ENCODE data around the gene HDAC9. TPM values are rescaled to one million over a fixed set of nuclear protein-coding genes. Genes with fewer than 3 reads are reported as not detected.
A peak's percentile ranks its signal among the peaks of the same experiment; 100 is the strongest.

HDAC9 gene
- total RNA-seq, 4 donors from 2014 or later: 54.8 to 96.2 (median 87.2) TPM

DNA sequence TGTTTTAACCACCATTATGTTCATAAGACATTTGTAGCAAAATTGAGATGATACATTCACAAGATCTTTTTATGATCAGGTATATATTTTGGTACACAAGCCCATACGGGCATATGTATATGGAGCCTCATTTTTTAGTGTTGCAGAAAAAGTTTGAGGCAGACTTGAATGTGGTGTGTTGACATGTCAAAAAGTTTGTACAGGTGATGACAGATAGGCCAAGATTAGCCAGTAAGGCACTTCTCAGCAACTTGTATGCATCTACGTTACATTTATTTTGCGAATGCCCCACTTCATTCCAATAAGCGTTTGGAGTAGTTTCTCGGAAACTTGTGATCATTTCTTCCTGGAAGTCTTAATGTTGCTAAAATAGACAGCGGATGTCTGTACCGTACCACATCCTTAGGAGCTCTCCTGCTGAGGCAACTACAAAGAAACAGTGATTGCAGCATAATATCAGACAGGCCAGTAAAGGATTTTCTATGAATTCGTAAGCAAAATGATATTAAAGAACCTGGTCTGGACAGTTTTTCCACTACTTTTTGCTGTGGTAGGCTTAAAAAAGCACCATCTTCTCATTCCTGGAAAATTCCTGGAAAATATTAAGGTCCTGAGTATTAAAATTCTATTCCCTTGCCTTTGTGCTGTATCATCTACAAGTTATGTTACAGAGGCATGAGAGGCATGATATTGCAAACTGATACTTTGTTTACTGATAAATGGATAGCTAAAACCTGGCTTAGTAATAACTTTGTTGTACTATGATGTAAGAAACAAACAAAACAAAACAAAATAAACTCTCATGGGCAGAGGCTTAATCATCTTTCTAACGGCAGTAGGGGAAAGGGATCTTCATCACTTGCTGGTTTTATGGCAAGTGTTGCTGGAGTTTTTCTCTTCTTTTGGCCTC, 153.6 kb downstream of the HDAC9 start:
- intact Hi-C loops (cut with DNase I; ENCODE audit: low total_unique reads): no loop called here
- H3K9me3 ChIP-seq: no peaks in the 10 kb centered on the region
- no peak for TF ChIP-seq CTCF (IDR thresholded peaks at IDR 0.05)
- no peak for TF ChIP-seq POLR2A (IDR thresholded peaks at IDR 0.05)
- no peak overlapping the region for H3K4me3 ChIP-seq
- no peaks in the 10 kb centered on the region for H3K36me3 ChIP-seq
- H3K4me1 ChIP-seq: no peaks in the 10 kb centered on the region
- H3K27ac ChIP-seq: no peak overlapping the region
- H3K27me3 ChIP-seq: no peaks in the 10 kb centered on the region
- DNase-seq: no peak

- Histone ChIP-seq H3K36me3 (no peaks in the 10 kb centered on the region), H3K4me3 (no peak overlapping the region), H3K4me1 (no peaks in the 10 kb centered on the region), H3K9me3 (no peaks in the 10 kb centered on the region), H3K27ac (no peak overlapping the region), H3K27me3 (no peaks in the 10 kb centered on the region)
- DNase-seq: no peak
- TF ChIP-seq CTCF (IDR thresholded peaks at IDR 0.05) (no peak), POLR2A (IDR thresholded peaks at IDR 0.05) (no peak)
- intact Hi-C loops (cut with DNase I; ENCODE audit: low total_unique reads): no loop called here
Observed at GRCh38 chr7:18653381-18654155, 158.0 kb downstream of the HDAC9 start.

GRCh38 chr7:18654709-18655108, 159.2 kb downstream of the HDAC9 start:
- intact Hi-C loops (cut with DNase I; ENCODE audit: low total_unique reads): no loop called here
- no peak overlapping the region for H3K4me3 ChIP-seq
- no peak for DNase-seq
- no peak overlapping the region for H3K27ac ChIP-seq
- no peaks in the 10 kb centered on the region for H3K9me3 ChIP-seq
- H3K4me1 ChIP-seq: no peaks in the 10 kb centered on the region
- no peaks in the 10 kb centered on the region for H3K36me3 ChIP-seq
- H3K27me3 ChIP-seq: no peaks in the 10 kb centered on the region
- no peak for TF ChIP-seq POLR2A (IDR thresholded peaks at IDR 0.05)
- no peak for TF ChIP-seq CTCF (IDR thresholded peaks at IDR 0.05)

- Histone ChIP-seq H3K27ac (peak overlapping the region in 1 of 2 donors; percentile 39), H3K4me1 (no peaks in the 10 kb centered on the region), H3K27me3 (no peaks in the 10 kb centered on the region), H3K4me3 (no peak overlapping the region), H3K9me3 (no peaks in the 10 kb centered on the region), H3K36me3 (no peaks in the 10 kb centered on the region)
- TF ChIP-seq POLR2A (IDR thresholded peaks at IDR 0.05): no peak
- TF ChIP-seq CTCF (IDR thresholded peaks at IDR 0.05): no peak
- DNase-seq: no peak
- intact Hi-C loops (cut with DNase I; ENCODE audit: low total_unique reads): no loop called here
Observed at GRCh38 chr7:18655506-18655905, 160.0 kb downstream of the HDAC9 start.

DNA sequence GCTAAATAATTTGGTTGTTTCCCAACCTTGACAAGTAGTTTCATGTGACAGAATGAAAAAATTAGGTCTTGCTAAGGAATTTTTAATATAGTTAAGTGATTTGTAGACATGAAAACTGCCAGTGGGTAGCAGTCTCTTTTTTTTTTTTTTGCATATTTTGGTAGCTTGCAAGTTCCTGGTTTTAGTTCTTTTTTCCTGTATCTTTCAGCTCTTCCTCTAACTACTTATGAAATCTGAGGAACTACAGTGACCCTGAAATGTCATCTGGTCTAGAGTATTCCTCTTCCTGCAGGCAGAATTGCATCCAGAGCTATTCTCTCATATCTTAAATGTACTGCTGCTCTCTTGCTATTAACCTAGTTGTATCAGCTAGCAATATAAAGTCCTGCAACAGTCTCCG, 160.4 kb downstream of the HDAC9 start:
- Histone ChIP-seq H3K4me3 (no peak overlapping the region), H3K9me3 (no peaks in the 10 kb centered on the region), H3K4me1 (no peaks in the 10 kb centered on the region), H3K36me3 (no peaks in the 10 kb centered on the region), H3K27me3 (no peaks in the 10 kb centered on the region), H3K27ac (peak overlapping the region in 1 of 2 donors; percentile 39)
- no peak for DNase-seq
- intact Hi-C loops (cut with DNase I; ENCODE audit: low total_unique reads): no loop called here
- no peak for TF ChIP-seq CTCF (IDR thresholded peaks at IDR 0.05)
